Measurements from ENCODE around the gene PISD.

The PISD gene

DNA sequence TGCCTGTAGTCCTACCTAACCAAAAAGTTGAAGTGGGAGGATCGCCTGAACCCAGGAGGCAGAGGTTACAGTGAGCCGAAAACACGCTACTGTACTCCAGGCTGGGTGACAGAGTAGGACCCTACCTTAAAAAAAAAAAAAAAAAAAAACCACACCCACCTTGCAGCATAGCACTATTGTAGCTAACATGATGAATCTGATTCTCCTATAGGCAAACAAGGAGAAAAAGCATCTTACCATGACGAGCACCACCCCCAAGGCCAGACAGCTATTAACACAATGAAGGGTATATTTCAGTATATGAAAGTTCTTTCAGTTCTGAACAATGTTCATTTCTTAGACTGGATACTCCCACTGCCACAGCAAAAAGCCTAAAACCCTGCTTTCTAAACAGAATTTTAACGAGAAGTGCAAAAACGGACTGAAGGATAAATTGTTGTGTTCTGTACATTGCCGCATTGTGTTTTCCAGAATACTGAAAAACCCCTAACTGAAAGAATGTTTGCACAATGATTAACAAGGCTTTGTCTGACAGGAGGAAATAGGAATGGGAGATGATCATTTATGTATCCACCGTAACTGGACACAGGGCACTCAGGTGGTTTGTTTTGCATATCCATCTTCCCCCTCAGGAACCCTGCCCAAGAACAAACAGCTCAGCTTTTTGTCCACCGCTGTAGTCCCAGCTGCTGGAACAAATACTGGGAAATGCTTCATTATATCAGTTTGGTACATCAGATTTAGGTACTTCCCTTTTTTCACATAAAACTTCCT, 8.9 kb downstream of the PISD start:
- no peak for DNase-seq (ENCODE audit: low spot score)

GRCh38 chr22:31652088-31652487, 9.9 kb downstream of the PISD start:
- DNase-seq (ENCODE audit: low spot score), result no peak

DNA sequence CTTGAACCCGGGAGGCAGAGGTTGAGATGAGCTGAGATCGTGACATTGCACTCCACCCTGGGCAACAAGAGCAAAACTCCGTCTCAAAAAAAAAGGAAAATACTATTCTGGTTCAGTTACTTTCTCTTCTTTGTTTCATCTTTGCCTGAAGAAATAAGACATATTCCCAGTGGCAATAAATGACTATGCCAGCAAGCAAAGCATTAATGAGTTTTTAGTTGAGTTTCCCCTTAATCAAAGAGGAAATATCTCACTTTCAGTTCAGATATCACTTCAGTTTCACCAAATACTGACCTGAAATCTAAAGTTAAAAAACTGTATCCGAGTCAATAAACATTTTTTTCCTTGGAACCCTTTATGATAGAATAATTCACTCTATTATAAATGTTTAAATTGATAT, 10.4 kb downstream of the PISD start:
- DNase-seq (ENCODE audit: low spot score), result no peak

DNA sequence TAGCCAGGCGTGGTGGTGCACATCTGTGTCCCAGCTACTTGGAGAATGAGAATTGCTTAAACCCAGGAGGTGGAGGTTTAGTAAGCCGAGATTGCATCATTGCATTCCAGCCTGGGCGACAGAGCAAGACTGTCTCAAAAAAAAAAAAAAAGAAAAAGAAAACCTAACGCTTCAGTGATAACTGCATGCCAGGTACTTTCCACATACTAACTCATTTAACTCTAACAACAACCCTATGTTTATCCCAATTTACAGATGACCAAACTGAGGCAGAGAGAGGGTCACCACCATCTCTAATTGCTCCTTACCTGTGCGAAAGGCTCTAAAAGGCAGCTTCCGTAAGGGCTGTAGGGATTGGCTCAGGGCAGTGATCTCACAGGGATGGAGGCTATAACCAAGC, 11.6 kb downstream of the PISD start:
- no peak for DNase-seq (ENCODE audit: low spot score)

GRCh38 chr22:31647523-31648320, 14.3 kb downstream of the PISD start:
- no peak for DNase-seq (ENCODE audit: low spot score)

- DNase-seq (ENCODE audit: low spot score), result no peak
Measured at GRCh38 chr22:31647066-31647465, 14.9 kb downstream of the PISD start.

- DNase-seq (ENCODE audit: low spot score), result no peak
Measured at GRCh38 chr22:31646186-31647019, 15.6 kb downstream of the PISD start.

GRCh38 chr22:31639436-31640039, 22.5 kb downstream of the PISD start:
- DNase-seq (ENCODE audit: low spot score), result no peak

DNA sequence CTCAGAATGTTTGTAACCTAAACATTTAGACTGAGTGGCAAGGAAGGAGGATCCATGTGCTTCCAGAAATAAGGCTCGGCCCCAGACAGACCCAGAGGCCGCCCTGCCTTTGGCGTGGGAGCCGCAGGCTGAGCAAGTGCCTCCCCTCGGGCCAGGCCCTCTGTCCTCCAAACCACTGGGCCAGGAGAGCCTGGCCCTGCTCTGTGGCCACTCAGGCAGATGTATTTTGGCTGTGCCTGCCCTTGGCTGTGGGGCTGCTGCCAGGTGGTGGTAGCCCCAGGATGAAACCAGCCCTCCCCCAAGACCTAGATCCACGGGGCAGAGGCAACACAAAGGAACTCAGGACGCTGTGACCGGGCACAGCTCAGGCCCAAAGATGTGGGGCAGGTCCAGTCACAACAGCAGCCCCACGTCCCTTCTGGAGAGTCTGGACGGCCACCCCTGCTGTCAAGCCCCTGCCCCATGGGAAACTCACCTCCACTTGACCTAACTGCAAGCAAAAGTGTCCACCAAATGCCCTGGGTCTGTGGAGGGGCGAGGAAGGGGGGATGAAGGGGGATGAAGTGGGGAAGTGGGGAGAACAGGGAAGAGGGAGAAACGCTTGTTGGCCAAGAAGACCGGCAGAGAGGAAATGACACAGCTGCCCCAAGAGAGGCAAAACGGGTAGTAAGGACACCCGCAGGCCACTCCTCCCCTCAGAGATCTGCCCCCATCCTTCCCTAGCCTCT, 24.0 kb downstream of the PISD start:
- DNase-seq (ENCODE audit: low spot score), result no peak

GRCh38 chr22:31637447-31637890, 24.5 kb downstream of the PISD start:
- DNase-seq (ENCODE audit: low spot score), result no peak

GRCh38 chr22:31635638-31636306, 26.2 kb downstream of the PISD start:
- DNase-seq (ENCODE audit: low spot score), result no peak

DNA sequence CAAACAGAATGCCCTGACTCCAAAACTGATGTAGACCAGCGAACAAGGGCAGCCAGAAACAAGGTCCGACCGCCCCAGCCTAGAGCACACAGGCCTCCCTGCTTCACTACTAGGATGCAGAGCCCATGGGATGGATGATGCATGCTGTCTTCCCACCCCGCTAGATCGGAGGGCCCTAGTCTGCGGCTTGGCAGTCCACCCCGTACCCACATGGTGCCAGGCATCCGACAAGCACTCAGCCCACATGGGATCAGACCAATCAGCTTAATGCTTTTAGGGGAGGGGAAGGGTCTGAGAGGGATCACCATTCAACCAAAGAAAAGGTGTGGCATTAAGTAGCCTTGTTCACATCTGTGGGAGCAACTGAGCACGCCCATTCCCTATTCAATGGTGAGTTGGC, 30.6 kb downstream of the PISD start:
- DNase-seq (ENCODE audit: low spot score), result no peak

GRCh38 chr22:31630331-31631329, 31.4 kb downstream of the PISD start:
- DNase-seq (ENCODE audit: low spot score), result peak; percentile 97

DNA sequence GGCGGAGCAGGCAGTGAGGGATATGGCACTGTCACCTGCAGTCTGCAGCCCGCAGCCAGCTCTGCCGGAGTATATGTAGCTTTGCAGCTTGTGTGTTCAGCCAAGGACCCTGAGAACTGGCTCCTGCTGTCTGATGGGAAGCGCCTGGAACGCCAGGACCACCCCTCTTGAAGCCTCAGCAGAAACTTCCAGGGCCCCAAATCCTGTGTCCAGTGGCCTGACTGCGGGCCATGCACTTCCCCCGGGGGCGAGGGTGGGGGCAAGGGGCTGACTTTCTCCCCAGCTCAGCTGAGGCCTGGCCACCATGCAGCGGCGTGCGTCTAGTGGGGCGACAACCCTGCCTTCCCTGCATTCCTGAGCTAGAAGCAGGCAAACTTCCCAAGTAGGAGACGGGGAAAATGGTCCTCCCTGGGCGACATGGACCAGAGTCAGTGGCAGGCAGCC, 32.3 kb downstream of the PISD start:
- no peak for DNase-seq (ENCODE audit: low spot score)

DNA sequence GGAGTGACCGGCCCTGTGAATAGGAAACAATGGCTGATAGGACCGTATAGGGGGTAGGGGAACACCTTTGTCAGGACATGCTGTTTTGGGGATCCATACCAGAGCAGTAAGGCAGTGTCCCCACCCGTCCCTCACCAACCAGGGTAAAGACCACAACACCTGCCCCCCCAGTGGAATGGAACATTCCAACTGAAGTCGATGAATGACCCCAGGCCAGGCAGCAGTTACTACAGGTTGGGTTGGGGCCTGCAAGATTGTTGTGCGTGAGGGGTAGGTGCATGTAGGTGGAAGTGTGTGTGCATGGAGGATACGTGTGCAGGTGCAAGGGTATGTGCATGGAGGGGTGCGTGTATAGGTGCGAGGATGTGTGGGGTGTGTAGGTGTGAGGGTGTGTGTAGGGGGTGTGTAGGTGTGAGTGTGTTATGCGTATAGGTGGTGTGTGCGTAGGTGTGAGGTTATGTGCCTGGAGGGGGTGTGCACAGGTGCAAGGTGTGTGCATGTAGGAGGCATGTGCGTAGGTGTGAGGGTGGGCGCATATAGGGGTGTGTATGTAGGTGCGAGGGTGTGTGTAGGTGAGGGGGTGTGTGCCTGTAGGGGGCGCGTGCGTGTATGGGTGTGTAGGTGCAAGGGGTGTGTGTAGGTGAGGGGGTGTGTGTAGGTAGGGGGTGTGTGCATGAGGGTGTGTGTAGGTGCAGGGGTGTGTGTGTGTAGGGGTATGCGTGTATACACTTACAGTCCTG, 32.9 kb downstream of the PISD start:
- no peak for DNase-seq (ENCODE audit: low spot score)

GRCh38 chr22:31628362-31628761, 33.7 kb downstream of the PISD start:
- DNase-seq (ENCODE audit: low spot score), result no peak

DNA sequence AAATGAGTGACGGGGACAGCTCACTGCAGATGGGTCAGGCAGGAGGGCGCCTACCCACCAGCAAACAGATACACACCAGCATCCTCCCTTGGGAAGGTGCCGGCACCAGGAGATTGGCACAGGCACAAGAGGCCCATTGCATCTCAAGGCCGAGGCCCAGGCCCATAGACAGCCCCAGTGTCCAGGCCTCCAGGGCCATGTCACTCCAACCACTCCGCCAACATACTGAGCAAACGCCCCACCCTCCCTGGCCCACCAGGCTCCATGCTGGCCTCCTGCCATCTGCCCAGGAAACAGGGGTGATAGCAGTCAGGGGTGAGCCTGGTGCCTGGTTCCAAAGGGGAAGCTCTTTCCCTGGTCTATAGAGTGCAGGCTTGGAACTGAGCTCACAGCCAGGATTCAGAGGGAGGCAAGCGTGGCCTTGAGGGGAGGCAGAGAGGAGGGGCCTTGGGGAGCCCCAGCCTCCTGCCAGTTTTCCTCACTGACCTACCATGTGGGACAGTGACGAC, 34.7 kb downstream of the PISD start:
- no peak for DNase-seq (ENCODE audit: low spot score)

DNA sequence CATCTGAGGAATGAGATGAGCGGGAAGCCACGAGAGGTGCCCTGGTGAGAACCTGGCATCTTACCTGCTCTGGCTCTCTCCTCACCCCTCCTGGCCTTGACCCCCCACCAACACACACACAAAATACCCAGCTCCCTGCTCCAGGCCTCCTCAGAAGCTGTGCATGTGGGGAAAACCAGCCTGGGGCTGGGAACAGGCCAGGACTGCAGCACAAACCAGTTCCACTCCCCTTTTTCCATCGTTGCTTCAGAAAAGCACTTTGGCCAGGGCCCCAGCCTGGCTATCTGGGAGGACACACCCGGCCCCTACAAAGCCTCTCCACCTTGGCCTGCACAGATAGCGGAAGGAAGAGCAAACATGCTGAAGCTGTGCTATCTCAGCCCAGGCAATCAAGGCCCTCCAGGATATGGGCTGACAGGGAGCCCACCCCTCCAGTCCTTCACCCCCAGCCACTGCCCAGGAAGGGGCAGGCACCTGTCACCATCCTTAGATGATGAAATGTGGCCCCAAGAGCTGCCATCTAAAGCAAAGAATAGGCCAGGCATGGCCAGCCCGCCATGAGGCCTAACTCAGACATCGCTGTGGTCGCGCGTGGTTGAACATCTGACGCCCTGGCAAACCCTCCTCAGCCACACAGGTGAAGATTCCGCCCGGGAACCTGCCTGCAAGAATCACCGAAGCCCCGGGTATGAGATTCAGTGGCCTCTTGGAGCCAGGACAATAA, 35.4 kb downstream of the PISD start:
- DNase-seq (ENCODE audit: low spot score), result no peak

Data from D341Med (cell line).